ENCODE measurements around the gene ALOX5AP.

Gene ALOX5AP

DNA sequence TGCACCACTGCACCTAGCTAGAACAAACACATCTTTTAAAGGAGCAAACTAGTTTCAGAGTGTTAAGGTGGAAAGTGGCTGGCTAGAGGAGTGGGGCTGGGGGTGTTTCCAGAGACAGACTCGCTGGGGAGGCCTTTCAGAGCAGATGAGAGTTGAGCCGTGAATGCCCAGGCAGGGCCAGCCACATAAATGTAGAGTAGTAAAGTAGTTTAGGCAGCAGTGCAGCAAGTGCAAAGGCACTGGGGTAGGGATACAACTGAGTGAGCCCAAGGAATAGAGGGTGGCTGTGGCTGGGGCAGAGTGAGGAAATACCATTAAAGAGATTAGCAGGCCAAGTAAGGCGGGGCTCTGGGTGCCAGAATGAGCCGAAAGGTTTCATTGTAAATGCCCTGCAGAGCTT, 72.0 kb downstream of the ALOX5AP start:
- H3K4me3 ChIP-seq (replicated peaks; ENCODE audit: insufficient read depth, low read length), result no peak overlapping the region
- DNase-seq (ENCODE audit: low read depth in 1 of 2, low spot score in 1 of 2), result no peak
- no peaks in the 10 kb centered on the region for H3K27me3 ChIP-seq (ENCODE audit: insufficient read depth, poor library complexity, severe bottlenecking)
- no peak overlapping the region for H3K27ac ChIP-seq (replicated peaks)
- no peak for TF ChIP-seq POLR2AphosphoS5 (IDR thresholded peaks at IDR 0.05; ENCODE audit: low read depth)
- TF ChIP-seq SPI1 (IDR thresholded peaks at IDR 0.05; ENCODE audit: borderline replicate concordance, low read depth), result no peak
- TF ChIP-seq, protein P1, sequence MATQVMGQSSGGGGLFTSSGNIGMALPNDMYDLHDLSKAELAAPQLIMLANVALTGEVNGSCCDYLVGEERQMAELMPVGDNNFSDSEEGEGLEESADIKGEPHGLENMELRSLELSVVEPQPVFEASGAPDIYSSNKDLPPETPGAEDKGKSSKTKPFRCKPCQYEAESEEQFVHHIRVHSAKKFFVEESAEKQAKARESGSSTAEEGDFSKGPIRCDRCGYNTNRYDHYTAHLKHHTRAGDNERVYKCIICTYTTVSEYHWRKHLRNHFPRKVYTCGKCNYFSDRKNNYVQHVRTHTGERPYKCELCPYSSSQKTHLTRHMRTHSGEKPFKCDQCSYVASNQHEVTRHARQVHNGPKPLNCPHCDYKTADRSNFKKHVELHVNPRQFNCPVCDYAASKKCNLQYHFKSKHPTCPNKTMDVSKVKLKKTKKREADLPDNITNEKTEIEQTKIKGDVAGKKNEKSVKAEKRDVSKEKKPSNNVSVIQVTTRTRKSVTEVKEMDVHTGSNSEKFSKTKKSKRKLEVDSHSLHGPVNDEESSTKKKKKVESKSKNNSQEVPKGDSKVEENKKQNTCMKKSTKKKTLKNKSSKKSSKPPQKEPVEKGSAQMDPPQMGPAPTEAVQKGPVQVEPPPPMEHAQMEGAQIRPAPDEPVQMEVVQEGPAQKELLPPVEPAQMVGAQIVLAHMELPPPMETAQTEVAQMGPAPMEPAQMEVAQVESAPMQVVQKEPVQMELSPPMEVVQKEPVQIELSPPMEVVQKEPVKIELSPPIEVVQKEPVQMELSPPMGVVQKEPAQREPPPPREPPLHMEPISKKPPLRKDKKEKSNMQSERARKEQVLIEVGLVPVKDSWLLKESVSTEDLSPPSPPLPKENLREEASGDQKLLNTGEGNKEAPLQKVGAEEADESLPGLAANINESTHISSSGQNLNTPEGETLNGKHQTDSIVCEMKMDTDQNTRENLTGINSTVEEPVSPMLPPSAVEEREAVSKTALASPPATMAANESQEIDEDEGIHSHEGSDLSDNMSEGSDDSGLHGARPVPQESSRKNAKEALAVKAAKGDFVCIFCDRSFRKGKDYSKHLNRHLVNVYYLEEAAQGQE (IDR thresholded peaks at IDR 0.05; ENCODE audit: insufficient replicate concordance, low read depth), result no peak
- TF ChIP-seq, protein P2, sequence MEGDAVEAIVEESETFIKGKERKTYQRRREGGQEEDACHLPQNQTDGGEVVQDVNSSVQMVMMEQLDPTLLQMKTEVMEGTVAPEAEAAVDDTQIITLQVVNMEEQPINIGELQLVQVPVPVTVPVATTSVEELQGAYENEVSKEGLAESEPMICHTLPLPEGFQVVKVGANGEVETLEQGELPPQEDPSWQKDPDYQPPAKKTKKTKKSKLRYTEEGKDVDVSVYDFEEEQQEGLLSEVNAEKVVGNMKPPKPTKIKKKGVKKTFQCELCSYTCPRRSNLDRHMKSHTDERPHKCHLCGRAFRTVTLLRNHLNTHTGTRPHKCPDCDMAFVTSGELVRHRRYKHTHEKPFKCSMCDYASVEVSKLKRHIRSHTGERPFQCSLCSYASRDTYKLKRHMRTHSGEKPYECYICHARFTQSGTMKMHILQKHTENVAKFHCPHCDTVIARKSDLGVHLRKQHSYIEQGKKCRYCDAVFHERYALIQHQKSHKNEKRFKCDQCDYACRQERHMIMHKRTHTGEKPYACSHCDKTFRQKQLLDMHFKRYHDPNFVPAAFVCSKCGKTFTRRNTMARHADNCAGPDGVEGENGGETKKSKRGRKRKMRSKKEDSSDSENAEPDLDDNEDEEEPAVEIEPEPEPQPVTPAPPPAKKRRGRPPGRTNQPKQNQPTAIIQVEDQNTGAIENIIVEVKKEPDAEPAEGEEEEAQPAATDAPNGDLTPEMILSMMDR (IDR thresholded peaks at IDR 0.05; ENCODE audit: insufficient read depth, low read length), result no peak
- TF ChIP-seq GABPA (IDR thresholded peaks at IDR 0.05; ENCODE audit: low read depth), result no peak

DNA sequence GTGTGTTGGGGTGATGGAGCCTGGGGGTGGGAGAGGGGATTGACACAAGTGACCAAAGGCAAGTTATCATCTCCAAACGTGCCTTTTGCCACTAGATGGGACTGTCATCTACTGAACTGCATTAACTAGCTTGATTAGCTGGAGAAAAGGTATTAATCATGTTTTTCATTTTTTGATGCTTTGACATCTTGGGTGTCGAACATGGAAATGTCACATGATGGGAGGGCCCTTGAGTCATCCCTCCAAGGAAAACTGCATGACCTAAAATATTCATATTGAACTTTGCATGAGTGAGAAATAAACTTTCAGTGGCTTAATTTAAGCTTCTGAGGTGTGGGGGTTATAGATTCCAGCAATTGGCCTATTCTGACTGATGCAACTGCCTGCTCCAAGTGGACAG, 73.3 kb downstream of the ALOX5AP start:
- no peak for DNase-seq (ENCODE audit: low read depth in 1 of 2, low spot score in 1 of 2)
- H3K27ac ChIP-seq (replicated peaks), result no peak overlapping the region
- no peak for TF ChIP-seq SPI1 (IDR thresholded peaks at IDR 0.05; ENCODE audit: borderline replicate concordance, low read depth)
- TF ChIP-seq, protein P2 (IDR thresholded peaks at IDR 0.05; ENCODE audit: insufficient read depth, low read length), result no peak
- no peak for TF ChIP-seq GABPA (IDR thresholded peaks at IDR 0.05; ENCODE audit: low read depth)
- no peak for TF ChIP-seq POLR2AphosphoS5 (IDR thresholded peaks at IDR 0.05; ENCODE audit: low read depth)
- TF ChIP-seq, protein P1 (IDR thresholded peaks at IDR 0.05; ENCODE audit: insufficient replicate concordance, low read depth), result no peak

DNA sequence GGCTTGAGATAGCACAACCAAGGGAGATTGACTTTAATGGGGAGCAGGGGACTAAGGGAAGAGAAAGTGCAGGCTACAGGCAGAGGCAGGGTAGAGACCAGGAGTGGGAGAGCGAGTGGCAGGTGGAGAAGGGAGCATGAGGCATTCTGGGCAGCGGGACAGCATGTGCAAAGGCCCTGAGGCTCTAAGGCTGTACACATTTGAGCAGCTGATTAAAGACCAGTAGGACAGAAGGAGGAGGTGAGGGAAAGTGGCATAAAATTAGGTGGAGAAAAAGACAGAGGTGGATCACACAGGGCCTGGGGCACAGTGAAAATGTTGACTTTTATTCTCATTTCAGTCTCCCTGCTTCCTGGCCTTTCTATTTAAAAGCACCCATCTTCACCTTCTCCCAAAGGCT, 74.4 kb downstream of the ALOX5AP start:
- no peak overlapping the region for H3K27ac ChIP-seq (replicated peaks)
- DNase-seq (ENCODE audit: low read depth in 1 of 2, low spot score in 1 of 2), result no peak
- TF ChIP-seq POLR2AphosphoS5 (IDR thresholded peaks at IDR 0.05; ENCODE audit: low read depth) (no peak), GABPA (IDR thresholded peaks at IDR 0.05; ENCODE audit: low read depth) (no peak), SPI1 (IDR thresholded peaks at IDR 0.05; ENCODE audit: borderline replicate concordance, low read depth) (no peak)
- TF ChIP-seq, protein P1 (IDR thresholded peaks at IDR 0.05; ENCODE audit: insufficient replicate concordance, low read depth), result no peak
- TF ChIP-seq, protein P2 (IDR thresholded peaks at IDR 0.05; ENCODE audit: insufficient read depth, low read length), result no peak
- no peak overlapping the region for H3K4me3 ChIP-seq (replicated peaks; ENCODE audit: insufficient read depth, low read length)
- H3K27me3 ChIP-seq (ENCODE audit: insufficient read depth, poor library complexity, severe bottlenecking), result no peaks in the 10 kb centered on the region

More for the DNA sequence above, 73.3 kb downstream of the ALOX5AP start:
- H3K27me3 ChIP-seq (ENCODE audit: insufficient read depth, poor library complexity, severe bottlenecking), result no peaks in the 10 kb centered on the region
- no peak overlapping the region for H3K4me3 ChIP-seq (replicated peaks; ENCODE audit: insufficient read depth, low read length)
